Measurements from ENCODE around the gene FAM53B. TPM values are rescaled to one million over a fixed set of nuclear protein-coding genes. Genes with fewer than 3 reads are reported as not detected.
A peak's percentile ranks its signal among the peaks of the same experiment; 100 is the strongest.
"Not testable (repeated sequence)": the region's sequence is repeated elsewhere in the genome, so short reads cannot be mapped to it uniquely, and the experiment has no call there.

FAM53B gene
- total RNA-seq, 2 donors from 2014 or later: 16.6 to 21.8 TPM

GRCh38 chr10:124747745-124748144, 3.6 kb upstream of the FAM53B start:
- ATAC-seq: no peak
- H3K4me3 Mint-ChIP-seq: no peak overlapping the region
- no peak for DNase-seq (ENCODE audit: low spot score)
- no peaks in the 10 kb centered on the region for H3K36me3 Mint-ChIP-seq
- no peaks in the 10 kb centered on the region for H3K9me3 Mint-ChIP-seq
- H3K27ac Mint-ChIP-seq: no peak overlapping the region
- peaks cover 17 to 25% of the 10 kb centered on the region in 2 donors for H3K4me1 Mint-ChIP-seq (ENCODE audit: low read depth in 2 of 2)
- H3K27me3 Mint-ChIP-seq: no peaks in the 10 kb centered on the region

GRCh38 chr10:124746992-124747391, 2.8 kb upstream of the FAM53B start:
- no peaks in the 10 kb centered on the region for H3K9me3 Mint-ChIP-seq
- H3K36me3 Mint-ChIP-seq: no peaks in the 10 kb centered on the region
- ATAC-seq (no peak), DNase-seq (ENCODE audit: low spot score) (no peak)
- no peaks in the 10 kb centered on the region for H3K27me3 Mint-ChIP-seq
- H3K4me3 Mint-ChIP-seq: no peak overlapping the region
- no peak overlapping the region for H3K27ac Mint-ChIP-seq
- peaks cover 20 to 31% of the 10 kb centered on the region in 2 donors for H3K4me1 Mint-ChIP-seq (ENCODE audit: low read depth in 2 of 2)

- not testable (repeated sequence) for ATAC-seq; DNase-seq (ENCODE audit: low spot score); H3K27me3 Mint-ChIP-seq; H3K36me3 Mint-ChIP-seq; H3K4me3 Mint-ChIP-seq; H3K27ac Mint-ChIP-seq; H3K9me3 Mint-ChIP-seq
- peaks cover 24 to 36% of the 10 kb centered on the region in 2 donors for H3K4me1 Mint-ChIP-seq (ENCODE audit: low read depth in 2 of 2)
Measured at GRCh38 chr10:124746447-124746846, 2.3 kb upstream of the FAM53B start.

- ATAC-seq: no peak
- no peak for DNase-seq (ENCODE audit: low spot score)
- Mint-ChIP-seq H3K36me3 (no peaks in the 10 kb centered on the region), H3K4me3 (peak overlapping the region; percentile 54), H3K9me3 (no peaks in the 10 kb centered on the region), H3K4me1 (ENCODE audit: low read depth in 2 of 2) (peaks cover 30 to 44% of the 10 kb centered on the region in 2 donors), H3K27me3 (no peaks in the 10 kb centered on the region), H3K27ac (peak overlapping the region in 1 of 2 donors; percentile 41)
Measured at GRCh38 chr10:124745673-124746072, 1.5 kb upstream of the FAM53B start.

- H3K4me1 Mint-ChIP-seq (ENCODE audit: low read depth in 2 of 2): peaks cover 34 to 48% of the 10 kb centered on the region in 2 donors
- H3K4me3 Mint-ChIP-seq: peak overlapping the region; percentile 54
- ATAC-seq: no peak
- DNase-seq (ENCODE audit: low spot score): no peak
- H3K9me3 Mint-ChIP-seq: no peaks in the 10 kb centered on the region
- no peaks in the 10 kb centered on the region for H3K27me3 Mint-ChIP-seq
- H3K27ac Mint-ChIP-seq: peak overlapping the region; percentile 41 to 53
- no peaks in the 10 kb centered on the region for H3K36me3 Mint-ChIP-seq
Measured at GRCh38 chr10:124745252-124745651, 1.1 kb upstream of the FAM53B start.

- Mint-ChIP-seq H3K4me3 (peak overlapping the region; percentile 97), H3K4me1 (ENCODE audit: low read depth in 2 of 2) (peaks cover 47 to 57% of the 10 kb centered on the region in 2 donors), H3K27ac (peak overlapping the region; percentile 67 to 79), H3K27me3 (no peaks in the 10 kb centered on the region), H3K9me3 (no peaks in the 10 kb centered on the region), H3K36me3 (no peaks in the 10 kb centered on the region)
- ATAC-seq (peak; percentile 52 to 60), DNase-seq (ENCODE audit: low spot score) (peak; percentile 79)
Measured at GRCh38 chr10:124743191-124744101, 732 bp downstream of the FAM53B start.

GRCh38 chr10:124742413-124743190, 1.6 kb downstream of the FAM53B start:
- H3K27me3 Mint-ChIP-seq: no peaks in the 10 kb centered on the region
- no peak for ATAC-seq
- no peaks in the 10 kb centered on the region for H3K36me3 Mint-ChIP-seq
- H3K4me1 Mint-ChIP-seq (ENCODE audit: low read depth in 2 of 2): peaks cover 54 to 60% of the 10 kb centered on the region in 2 donors
- peak overlapping the region; percentile 67 to 79 for H3K27ac Mint-ChIP-seq
- no peak for DNase-seq (ENCODE audit: low spot score)
- H3K4me3 Mint-ChIP-seq: peak overlapping the region; percentile 97
- no peaks in the 10 kb centered on the region for H3K9me3 Mint-ChIP-seq

GRCh38 chr10:124741922-124742412, 2.2 kb downstream of the FAM53B start:
- no peak for DNase-seq (ENCODE audit: low spot score)
- H3K27me3 Mint-ChIP-seq: no peaks in the 10 kb centered on the region
- ATAC-seq: no peak
- peak overlapping the region; percentile 97 for H3K4me3 Mint-ChIP-seq
- no peaks in the 10 kb centered on the region for H3K36me3 Mint-ChIP-seq
- H3K9me3 Mint-ChIP-seq: no peaks in the 10 kb centered on the region
- H3K4me1 Mint-ChIP-seq (ENCODE audit: low read depth in 2 of 2): peaks cover 60 to 64% of the 10 kb centered on the region in 2 donors
- peak overlapping the region; percentile 67 to 87 for H3K27ac Mint-ChIP-seq

GRCh38 chr10:124741281-124741921, 2.8 kb downstream of the FAM53B start:
- Mint-ChIP-seq H3K36me3 (no peaks in the 10 kb centered on the region), H3K4me1 (ENCODE audit: low read depth in 2 of 2) (peaks cover 64 to 67% of the 10 kb centered on the region in 2 donors), H3K9me3 (no peaks in the 10 kb centered on the region), H3K4me3 (peak overlapping the region; percentile 97), H3K27me3 (no peaks in the 10 kb centered on the region), H3K27ac (peak overlapping the region; percentile 67 to 87)
- DNase-seq (ENCODE audit: low spot score): peak; percentile 77
- ATAC-seq: peak; percentile 60 to 64

GRCh38 chr10:124740369-124741280, 3.6 kb downstream of the FAM53B start:
- Mint-ChIP-seq H3K9me3 (no peaks in the 10 kb centered on the region), H3K4me3 (peak overlapping the region; percentile 97), H3K4me1 (ENCODE audit: low read depth in 2 of 2) (peaks cover 70% of the 10 kb centered on the region in 2 donors), H3K27ac (peak overlapping the region; percentile 67 to 87), H3K27me3 (no peaks in the 10 kb centered on the region), H3K36me3 (no peaks in the 10 kb centered on the region)
- DNase-seq (ENCODE audit: low spot score) (no peak), ATAC-seq (no peak)

- peak overlapping the region; percentile 67 to 87 for H3K27ac Mint-ChIP-seq
- H3K4me1 Mint-ChIP-seq (ENCODE audit: low read depth in 2 of 2): peaks cover 67 to 70% of the 10 kb centered on the region in 2 donors
- ATAC-seq (no peak), DNase-seq (ENCODE audit: low spot score) (no peak)
- no peaks in the 10 kb centered on the region for H3K9me3 Mint-ChIP-seq
- H3K4me3 Mint-ChIP-seq: peak overlapping the region; percentile 97
- H3K36me3 Mint-ChIP-seq: no peaks in the 10 kb centered on the region
- H3K27me3 Mint-ChIP-seq: no peaks in the 10 kb centered on the region
Measured at GRCh38 chr10:124739986-124740368, 4.2 kb downstream of the FAM53B start.

- H3K4me3 Mint-ChIP-seq: peak overlapping the region; percentile 97
- H3K4me1 Mint-ChIP-seq (ENCODE audit: low read depth in 2 of 2): peaks cover 70 to 73% of the 10 kb centered on the region in 2 donors
- no peak for DNase-seq (ENCODE audit: low spot score)
- peak overlapping the region; percentile 67 to 87 for H3K27ac Mint-ChIP-seq
- no peaks in the 10 kb centered on the region for H3K27me3 Mint-ChIP-seq
- no peak for ATAC-seq
- no peaks in the 10 kb centered on the region for H3K9me3 Mint-ChIP-seq
- H3K36me3 Mint-ChIP-seq: no peaks in the 10 kb centered on the region
Measured at GRCh38 chr10:124739119-124739921, 4.9 kb downstream of the FAM53B start.

All from natural killer cell treated with Interleukin-12 subunit alpha and Interleukin-12 subunit beta and Interleukin-15 and Interleukin-18, amount 100 ng/mL, for 72 hours (primary cell).